Smooth muscle cell (in vitro differentiated cells): ENCODE data around the gene BCR. TPM values are rescaled to one million over a fixed set of nuclear protein-coding genes. Genes with fewer than 3 reads are reported as not detected.

Experiments
- DNase-seq: peaks from one replicate; lab custom pipeline; 2025; ENCODE audit not compliant: unreplicated experiment; lab: John Stamatoyannopoulos, UW
- H2AFZ ChIP-seq: fragments of 200-600 bp; sonication (generic); 2 replicates; pipeline ENCODE4 v1.6.0; 2016; ENCODE audit warnings: antibody characterized with exemption, low read depth, mild to moderate bottlenecking
- H3F3A ChIP-seq: fragments of 200-600 bp; sonication (generic); 2 replicates; pipeline ENCODE4 v1.6.0; 2017; ENCODE audit warnings: antibody characterized with exemption, low read depth
- H3K27ac ChIP-seq: fragments of 200-600 bp; sonication (generic); 2 replicates; pipeline ENCODE4 v1.5.1; 2016; ENCODE audit warnings: low read depth, mild to moderate bottlenecking
- H3K27me3 ChIP-seq: fragments of 200-600 bp; sonication (generic); 2 replicates; pipeline ENCODE4 v1.6.1; 2016; ENCODE audit warnings: low read depth, mild to moderate bottlenecking
- H3K36me3 ChIP-seq: fragments of 200-600 bp; sonication (generic); 2 replicates; pipeline ENCODE4 v1.5.1; 2016; ENCODE audit warnings: low read depth
- H3K4me1 ChIP-seq: fragments of 200-600 bp; sonication (generic); 2 replicates; pipeline ENCODE4 v1.5.1; 2016; ENCODE audit warnings: low read depth
- H3K4me2 ChIP-seq: fragments of 200-600 bp; sonication (generic); 2 replicates; pipeline ENCODE4 v1.6.0; 2016; ENCODE audit warnings: mild to moderate bottlenecking
- H3K4me3 ChIP-seq: fragments of 200-600 bp; sonication (generic); 2 replicates; pipeline ENCODE4 v1.5.1; 2016; ENCODE audit warnings: mild to moderate bottlenecking
- H3K79me2 ChIP-seq: fragments of 200-600 bp; sonication (generic); 2 replicates; pipeline ENCODE4 v1.6.0; 2016; ENCODE audit warnings: low read depth, mild to moderate bottlenecking
- H3K9ac ChIP-seq: fragments of 200-600 bp; sonication (generic); 2 replicates; pipeline ENCODE4 v1.6.0; 2016; ENCODE audit warnings: low read depth
- H3K9me3 ChIP-seq: fragments of 200-600 bp; sonication (generic); replicated peaks from 2 replicates; pipeline ENCODE4 v1.5.1; 2016; ENCODE audit warnings: low read depth
- H4K20me1 ChIP-seq: fragments of 200-600 bp; sonication (generic); 2 replicates; pipeline ENCODE4 v1.6.0; 2016; ENCODE audit warnings: low read depth
- CTCF ChIP-seq: fragments of 200-600 bp; sonication (generic); IDR thresholded peaks from 2 replicates; pipeline ENCODE4 v1.5.1; 2017; ENCODE audit warnings: borderline replicate concordance, mild to moderate bottlenecking, antibody characterized with exemption; ENCODE audit not compliant: insufficient read depth, poor library complexity, severe bottlenecking
- WGBS: methylation state at CpG from one replicate; pipeline ENCODE4 v1.1.7; 2016; ENCODE audit warnings: low lambda C conversion rate; 5-methylcytosine and 5-hydroxymethylcytosine counted together
- polyA plus RNA-seq: library from polyadenylated mRNA; unstranded; fragments of >200 nt; fragmentation: Nextera tagmentation; extraction: Ambion mirVana; gene quantifications from 2 replicates; pipeline ENCODE4 v1.2.1, GENCODE V29; 2016
- total RNA-seq: library from RNA; depleted of rRNA; stranded (reverse); fragments of >200 nt; gene quantifications from 2 replicates; pipeline ENCODE4 v1.2.3, GENCODE V29; 2014

The BCR gene
- total and polyA plus RNA-seq, 2 experiments from 2014 or later = 11.1 to 13.4 TPM

GRCh38 chr22:23282986-23283385 is 102.7 kb downstream of the BCR start:
- Histone ChIP-seq H3K79me2 (no peaks in the 10 kb centered on the region), H3K27me3 (no peaks in the 10 kb centered on the region), H3F3A (no peaks in the 10 kb centered on the region), H3K36me3 (no peaks in the 10 kb centered on the region), H3K27ac (no peak overlapping the region), H3K9me3 (no peaks in the 10 kb centered on the region), H3K4me1 (no peaks in the 10 kb centered on the region), H4K20me1 (peaks cover 27% of the 10 kb centered on the region), H3K4me2 (no peak overlapping the region), H3K4me3 (no peak overlapping the region), H3K9ac (no peak overlapping the region), H2AFZ (no peak overlapping the region)
- DNase-seq = no peak
- no peak for TF ChIP-seq CTCF
- WGBS = 97% methylated on average over 11 of the region's 11 CpGs

GRCh38 chr22:23283591-23284503 is 103.5 kb downstream of the BCR start:
- H3K27me3 ChIP-seq = no peaks in the 10 kb centered on the region
- no peak overlapping the region for H3K4me3 ChIP-seq
- no peaks in the 10 kb centered on the region for H3K4me1 ChIP-seq
- WGBS = 95% methylated on average over 22 of the region's 22 CpGs
- H2AFZ ChIP-seq = no peak overlapping the region
- no peak for TF ChIP-seq CTCF
- DNase-seq = no peak
- H3K4me2 ChIP-seq = no peak overlapping the region
- H3K9ac ChIP-seq = no peak overlapping the region
- no peaks in the 10 kb centered on the region for H3K79me2 ChIP-seq
- peaks cover 27% of the 10 kb centered on the region for H4K20me1 ChIP-seq
- no peak overlapping the region for H3K27ac ChIP-seq
- no peaks in the 10 kb centered on the region for H3F3A ChIP-seq
- no peaks in the 10 kb centered on the region for H3K9me3 ChIP-seq
- H3K36me3 ChIP-seq = no peaks in the 10 kb centered on the region

GRCh38 chr22:23284504-23285033 is 104.3 kb downstream of the BCR start:
- no peaks in the 10 kb centered on the region for H3K79me2 ChIP-seq
- no peaks in the 10 kb centered on the region for H3K4me1 ChIP-seq
- DNase-seq = no peak
- H3K4me3 ChIP-seq = no peak overlapping the region
- H3K27ac ChIP-seq = no peak overlapping the region
- H4K20me1 ChIP-seq = peaks cover 27% of the 10 kb centered on the region
- H3K9me3 ChIP-seq = no peaks in the 10 kb centered on the region
- no peak overlapping the region for H3K9ac ChIP-seq
- no peak overlapping the region for H3K4me2 ChIP-seq
- WGBS = 95% methylated on average over 10 of the region's 10 CpGs
- no peaks in the 10 kb centered on the region for H3K36me3 ChIP-seq
- H3K27me3 ChIP-seq = no peaks in the 10 kb centered on the region
- H3F3A ChIP-seq = no peaks in the 10 kb centered on the region
- no peak for TF ChIP-seq CTCF
- H2AFZ ChIP-seq = no peak overlapping the region

GRCh38 chr22:23285236-23285635 is 104.9 kb downstream of the BCR start:
- H3K9me3 ChIP-seq = no peaks in the 10 kb centered on the region
- H3K9ac ChIP-seq = no peak overlapping the region
- no peaks in the 10 kb centered on the region for H3K27me3 ChIP-seq
- H4K20me1 ChIP-seq = peaks cover 27% of the 10 kb centered on the region
- DNase-seq = no peak
- H3K27ac ChIP-seq = no peak overlapping the region
- H3K4me2 ChIP-seq = no peak overlapping the region
- no peak overlapping the region for H3K4me3 ChIP-seq
- H2AFZ ChIP-seq = no peak overlapping the region
- WGBS = 97% methylated on average over 8 of the region's 8 CpGs
- no peak for TF ChIP-seq CTCF
- H3F3A ChIP-seq = no peaks in the 10 kb centered on the region
- no peaks in the 10 kb centered on the region for H3K79me2 ChIP-seq
- no peaks in the 10 kb centered on the region for H3K4me1 ChIP-seq
- H3K36me3 ChIP-seq = no peaks in the 10 kb centered on the region
